Kidney capillary endothelial cell (primary cell): ENCODE data around the gene NR3C2.

Experiments used
- DNase-seq: peaks from one replicate; pipeline ENCODE4 v3.0.0-alpha.2; 2018; ENCODE audit warnings: low spot score

Gene NR3C2

DNA sequence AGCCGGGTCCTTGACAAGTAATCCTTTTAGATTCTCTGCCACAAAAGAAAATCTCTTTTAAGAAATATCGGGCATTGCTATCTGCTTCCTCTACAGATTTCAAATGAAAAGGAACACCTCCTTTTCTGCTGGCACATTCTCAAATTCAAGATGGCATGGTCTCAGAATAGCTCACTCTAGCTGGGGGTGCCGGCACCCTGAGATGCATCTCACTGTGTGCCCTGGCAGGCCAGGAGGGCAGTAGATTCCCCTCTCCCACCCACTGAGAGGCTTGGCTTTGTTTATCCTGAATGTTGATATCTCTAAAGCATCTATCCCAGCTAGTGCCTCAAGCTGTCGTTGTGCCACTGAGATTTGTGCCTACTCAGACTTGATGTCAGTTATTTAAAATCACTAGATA is 390.8 kb downstream of the NR3C2 start:
- no peak for DNase-seq

DNA sequence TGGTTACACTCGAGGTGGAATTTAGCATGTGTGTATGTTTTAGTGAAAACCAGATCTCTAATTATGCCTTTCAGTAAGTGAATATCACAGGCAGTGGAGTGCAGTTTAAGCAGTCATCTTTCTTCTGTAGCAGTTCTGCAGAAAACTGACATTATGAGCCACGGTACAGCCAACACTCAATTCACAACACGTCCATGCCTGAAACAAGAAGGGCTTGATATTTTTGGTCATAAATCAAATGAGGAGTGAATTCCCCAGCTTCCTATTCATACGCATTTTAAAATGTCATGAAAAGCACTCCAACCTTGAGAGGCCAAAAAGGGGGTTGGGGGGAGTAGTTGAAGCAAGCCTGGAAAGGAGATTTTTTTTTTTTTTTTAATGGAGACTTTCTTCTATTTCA is 393.6 kb downstream of the NR3C2 start:
- no peak for DNase-seq

DNA sequence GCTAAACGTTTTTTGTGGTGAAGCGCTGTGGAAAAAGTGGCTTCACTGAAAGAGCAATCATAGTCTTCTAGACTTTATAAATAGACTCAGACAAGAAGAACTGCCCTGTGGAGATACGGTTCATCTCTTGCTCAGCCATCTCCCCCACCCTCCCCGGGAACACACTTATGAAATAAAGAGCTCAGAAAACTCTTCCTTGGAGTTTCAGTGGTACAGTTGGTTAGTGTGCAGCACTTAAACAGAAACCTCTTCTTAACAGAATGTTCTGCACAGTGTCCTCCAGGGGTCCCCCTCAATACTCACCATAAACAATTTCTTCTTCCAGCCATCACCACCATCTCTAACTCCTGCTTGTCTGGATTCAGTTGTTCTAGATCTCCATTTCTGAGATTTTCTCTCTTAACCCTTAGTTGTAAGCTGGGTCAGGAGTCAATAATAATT is 397.3 kb downstream of the NR3C2 start:
- no peak for DNase-seq

DNA sequence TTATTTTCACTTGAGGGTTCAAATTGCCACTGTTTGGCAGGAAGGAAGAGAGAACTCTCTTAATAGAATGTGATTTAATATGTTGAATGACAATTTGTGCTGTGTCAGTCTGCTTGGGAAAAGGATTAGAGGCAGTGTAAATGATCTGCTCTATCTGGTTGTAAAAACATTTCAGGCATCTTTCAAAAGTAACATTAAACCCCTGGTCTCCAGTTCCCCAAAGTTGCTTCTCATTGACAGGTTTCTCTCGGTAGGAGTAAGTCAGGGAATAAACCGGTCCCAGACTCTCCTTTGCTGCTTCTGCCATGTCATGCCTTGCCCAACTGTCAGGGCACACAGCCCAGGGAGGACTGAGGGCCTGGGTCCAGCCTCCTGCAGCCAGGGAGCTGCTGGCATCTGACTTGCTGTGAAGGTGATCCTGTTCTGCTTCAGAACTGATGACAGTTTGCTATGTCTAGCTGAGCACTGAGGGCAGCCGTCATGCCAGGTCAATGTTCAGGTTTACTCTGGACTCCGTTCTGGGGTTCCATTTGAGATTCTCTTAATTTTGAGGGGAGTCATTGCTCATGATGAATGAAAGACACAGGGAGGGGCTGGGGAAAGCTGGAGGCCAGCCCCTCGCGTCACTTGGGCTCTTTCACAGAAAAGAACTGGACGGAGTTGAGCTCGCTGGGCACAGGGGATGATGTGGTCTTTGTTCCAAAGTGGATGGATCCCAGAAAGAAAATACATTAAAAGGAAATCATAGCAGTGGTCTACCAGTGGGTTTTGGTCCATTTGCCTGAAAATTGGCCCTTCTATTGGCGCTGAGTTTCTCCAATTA is 397.9 kb downstream of the NR3C2 start:
- no peak for DNase-seq

DNA sequence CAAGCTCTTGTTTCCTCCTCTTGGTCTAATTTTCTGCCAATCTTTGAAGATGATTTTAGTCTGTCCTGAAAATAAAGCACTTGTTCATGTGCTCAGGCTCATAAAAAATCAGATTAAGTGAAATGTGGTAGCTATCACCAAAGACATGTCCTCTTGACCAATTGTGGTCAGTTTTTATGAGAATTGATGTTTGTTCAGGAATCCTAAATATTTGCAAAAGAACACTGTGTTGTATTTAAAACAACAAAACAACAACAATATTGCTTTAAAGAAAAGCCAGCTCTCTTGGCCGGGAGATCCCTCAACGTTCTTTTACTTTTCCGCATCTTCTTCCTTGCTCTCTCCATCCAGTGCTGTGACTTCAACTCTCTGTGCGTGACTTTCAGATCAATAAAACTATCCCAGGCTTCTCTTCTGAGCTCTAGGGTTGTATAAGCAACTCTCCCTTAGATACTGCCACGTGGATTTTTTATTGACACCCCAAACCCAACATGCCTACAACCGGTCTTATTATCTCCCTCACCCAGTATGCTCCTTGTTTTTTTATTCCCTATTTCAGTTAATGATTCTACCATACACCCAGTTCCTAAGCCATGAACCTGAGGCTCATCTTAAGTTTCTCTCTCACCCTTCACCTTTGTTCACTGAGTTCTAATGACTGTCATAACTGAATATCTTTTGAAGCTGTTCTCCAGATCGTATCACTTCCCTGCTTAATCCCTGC is 400.4 kb downstream of the NR3C2 start:
- no peak for DNase-seq

DNA sequence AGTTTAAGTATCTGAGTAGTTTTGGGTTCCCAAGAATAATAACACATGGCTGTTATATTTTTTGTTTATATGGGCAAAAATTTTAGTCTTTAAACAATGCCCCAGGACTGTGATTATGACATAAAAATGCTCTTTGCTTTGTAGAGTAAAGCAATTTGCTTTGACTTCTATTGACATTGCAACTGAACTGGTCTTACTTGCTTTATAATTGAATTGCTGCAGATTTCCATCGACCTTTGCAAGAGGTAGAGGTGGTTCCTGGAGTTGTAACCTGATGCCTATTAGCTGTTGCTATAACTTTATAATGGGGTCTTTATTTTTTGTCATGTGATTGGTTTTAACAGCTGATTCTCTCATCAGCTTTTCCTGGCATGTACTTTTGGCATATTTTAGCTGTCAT is 407.4 kb downstream of the NR3C2 start:
- DNase-seq: no peak

DNA sequence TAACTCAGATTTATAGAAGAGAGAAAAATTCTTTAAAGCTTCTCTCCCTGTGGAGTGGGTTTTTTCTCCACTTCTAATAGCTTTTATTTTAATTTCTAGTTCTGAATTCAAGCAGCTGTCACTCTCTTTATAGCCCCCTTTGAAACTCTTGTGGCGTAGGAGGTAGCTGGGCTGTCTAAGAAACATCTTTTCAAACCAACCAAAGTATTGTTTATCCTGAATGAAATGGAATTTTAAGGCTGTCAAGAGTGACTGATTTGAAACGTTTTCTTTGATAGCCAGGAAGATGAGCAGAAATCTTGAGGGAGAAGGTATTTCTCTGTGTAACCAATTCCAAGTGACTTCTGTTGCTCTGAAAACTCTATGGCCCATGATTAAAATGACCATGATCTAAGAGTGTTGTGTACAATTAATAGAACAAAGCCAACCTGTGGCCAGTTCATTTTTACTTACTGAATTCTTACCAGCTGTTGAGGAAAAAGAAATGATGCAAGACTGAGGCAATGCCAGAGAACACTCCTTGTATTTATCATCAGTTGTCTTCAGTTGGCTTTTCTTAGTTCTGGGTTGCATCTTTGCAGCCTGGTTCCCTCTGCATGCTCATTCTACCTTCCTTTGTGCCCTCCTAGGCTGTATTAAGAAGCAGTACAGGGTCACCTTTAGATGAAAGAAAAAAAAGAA is 411.9 kb downstream of the NR3C2 start:
- DNase-seq: no peak

DNA sequence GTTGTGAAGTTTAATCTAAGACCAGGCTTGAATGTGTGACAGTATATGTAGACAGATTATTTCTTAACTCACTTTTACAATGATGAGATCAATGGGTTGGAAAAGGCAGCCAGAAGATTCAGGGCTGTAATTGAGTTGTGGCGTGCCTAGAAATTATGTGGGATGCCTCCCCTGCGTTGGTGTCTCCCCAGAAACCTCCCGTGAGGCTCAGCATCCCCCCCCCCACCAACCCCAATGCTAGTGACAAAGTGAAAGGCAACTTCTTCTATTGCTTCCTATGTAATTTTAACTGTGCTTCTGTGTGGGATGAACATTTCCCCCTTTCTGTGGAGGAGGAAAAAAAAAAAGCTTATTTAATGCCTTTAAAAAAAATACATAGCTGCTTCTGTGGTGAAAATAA is 412.4 kb downstream of the NR3C2 start:
- DNase-seq: no peak
